Measurements from ENCODE around the gene SPX.

DNA sequence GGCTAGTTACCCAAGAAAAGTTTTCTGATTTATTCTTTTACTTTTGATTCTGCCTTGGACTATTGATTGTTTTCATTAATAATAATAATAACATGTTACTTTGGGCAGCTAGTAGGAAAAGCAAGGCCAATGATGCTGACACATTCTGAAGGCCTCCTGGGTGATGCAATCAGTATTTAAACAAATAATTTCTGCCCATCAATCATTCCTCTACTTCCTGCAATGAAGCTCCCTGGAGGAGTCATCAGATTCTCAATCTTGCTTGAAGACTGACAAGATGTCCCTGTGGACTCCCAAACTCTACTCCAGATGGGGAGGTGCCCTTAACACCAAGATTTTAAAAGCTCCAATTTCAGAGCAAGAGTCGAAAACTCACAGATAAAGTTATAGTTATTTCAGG is at the start of gene SPX:
- TF ChIP-seq, protein P1, sequence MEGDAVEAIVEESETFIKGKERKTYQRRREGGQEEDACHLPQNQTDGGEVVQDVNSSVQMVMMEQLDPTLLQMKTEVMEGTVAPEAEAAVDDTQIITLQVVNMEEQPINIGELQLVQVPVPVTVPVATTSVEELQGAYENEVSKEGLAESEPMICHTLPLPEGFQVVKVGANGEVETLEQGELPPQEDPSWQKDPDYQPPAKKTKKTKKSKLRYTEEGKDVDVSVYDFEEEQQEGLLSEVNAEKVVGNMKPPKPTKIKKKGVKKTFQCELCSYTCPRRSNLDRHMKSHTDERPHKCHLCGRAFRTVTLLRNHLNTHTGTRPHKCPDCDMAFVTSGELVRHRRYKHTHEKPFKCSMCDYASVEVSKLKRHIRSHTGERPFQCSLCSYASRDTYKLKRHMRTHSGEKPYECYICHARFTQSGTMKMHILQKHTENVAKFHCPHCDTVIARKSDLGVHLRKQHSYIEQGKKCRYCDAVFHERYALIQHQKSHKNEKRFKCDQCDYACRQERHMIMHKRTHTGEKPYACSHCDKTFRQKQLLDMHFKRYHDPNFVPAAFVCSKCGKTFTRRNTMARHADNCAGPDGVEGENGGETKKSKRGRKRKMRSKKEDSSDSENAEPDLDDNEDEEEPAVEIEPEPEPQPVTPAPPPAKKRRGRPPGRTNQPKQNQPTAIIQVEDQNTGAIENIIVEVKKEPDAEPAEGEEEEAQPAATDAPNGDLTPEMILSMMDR (conservative IDR thresholded peaks at IDR 0.05) = no peak
- TF ChIP-seq ZFX (IDR thresholded peaks at IDR 0.05) = no peak

Data from C4-2B (cell line).